Measurements from ENCODE around the gene CARD14. TPM values are rescaled to one million over a fixed set of nuclear protein-coding genes. Genes with fewer than 3 reads are reported as not detected.

The CARD14 gene
- total RNA-seq, 1 donor from 2014 or later: not detected

- Mint-ChIP-seq H3K27me3 (ENCODE audit: low read depth) (peaks cover 11% of the 10 kb centered on the region), H3K4me1 (ENCODE audit: low read depth) (no peaks in the 10 kb centered on the region), H3K4me3 (ENCODE audit: low read depth) (no peak overlapping the region), H3K9me3 (peaks cover 10% of the 10 kb centered on the region), H3K27ac (no peak overlapping the region), H3K36me3 (ENCODE audit: low read depth) (peaks cover 4% of the 10 kb centered on the region)
- intact Hi-C loops (cut with micrococcal nuclease): no loop called here
- DNase-seq (ENCODE audit: low spot score): no peak
Observed at GRCh38 chr17:80158846-80159245, 11.0 kb upstream of the CARD14 start.

- DNase-seq (ENCODE audit: low spot score): no peak
- peaks cover 11% of the 10 kb centered on the region for H3K27me3 Mint-ChIP-seq (ENCODE audit: low read depth)
- H3K36me3 Mint-ChIP-seq (ENCODE audit: low read depth): peaks cover 4% of the 10 kb centered on the region
- H3K4me1 Mint-ChIP-seq (ENCODE audit: low read depth): no peaks in the 10 kb centered on the region
- H3K27ac Mint-ChIP-seq: no peak overlapping the region
- H3K4me3 Mint-ChIP-seq (ENCODE audit: low read depth): no peak overlapping the region
- H3K9me3 Mint-ChIP-seq: peaks cover 6% of the 10 kb centered on the region
- intact Hi-C loops (cut with micrococcal nuclease): no loop called here
Observed at GRCh38 chr17:80160536-80160935, 9.3 kb upstream of the CARD14 start.

GRCh38 chr17:80163336-80163735 lies 6.5 kb upstream of the CARD14 start:
- no peak overlapping the region for H3K27ac Mint-ChIP-seq
- peaks cover 11% of the 10 kb centered on the region for H3K27me3 Mint-ChIP-seq (ENCODE audit: low read depth)
- H3K36me3 Mint-ChIP-seq (ENCODE audit: low read depth): no peaks in the 10 kb centered on the region
- intact Hi-C loops (cut with micrococcal nuclease): no loop called here
- no peaks in the 10 kb centered on the region for H3K9me3 Mint-ChIP-seq
- no peak overlapping the region for H3K4me3 Mint-ChIP-seq (ENCODE audit: low read depth)
- no peaks in the 10 kb centered on the region for H3K4me1 Mint-ChIP-seq (ENCODE audit: low read depth)
- no peak for DNase-seq (ENCODE audit: low spot score)

GRCh38 chr17:80164185-80164584 lies 5.6 kb upstream of the CARD14 start:
- Mint-ChIP-seq H3K36me3 (ENCODE audit: low read depth) (no peaks in the 10 kb centered on the region), H3K4me3 (ENCODE audit: low read depth) (no peak overlapping the region), H3K4me1 (ENCODE audit: low read depth) (no peaks in the 10 kb centered on the region), H3K27me3 (ENCODE audit: low read depth) (peaks cover 12% of the 10 kb centered on the region), H3K9me3 (no peaks in the 10 kb centered on the region), H3K27ac (no peak overlapping the region)
- intact Hi-C loops (cut with micrococcal nuclease): no loop called here
- no peak for DNase-seq (ENCODE audit: low spot score)

- Mint-ChIP-seq H3K27me3 (ENCODE audit: low read depth) (peaks cover 5% of the 10 kb centered on the region), H3K4me1 (ENCODE audit: low read depth) (no peaks in the 10 kb centered on the region)
Observed at GRCh38 chr17:80166446-80166845, 3.4 kb upstream of the CARD14 start.

GRCh38 chr17:80168371-80168770 lies 1.5 kb upstream of the CARD14 start:
- Mint-ChIP-seq H3K27me3 (ENCODE audit: low read depth) (peaks cover 7% of the 10 kb centered on the region), H3K4me3 (ENCODE audit: low read depth) (no peak overlapping the region), H3K9me3 (no peaks in the 10 kb centered on the region), H3K36me3 (ENCODE audit: low read depth) (no peaks in the 10 kb centered on the region), H3K4me1 (ENCODE audit: low read depth) (no peaks in the 10 kb centered on the region), H3K27ac (no peak overlapping the region)
- intact Hi-C loops (cut with micrococcal nuclease): no loop called here
- DNase-seq (ENCODE audit: low spot score): no peak

More at GRCh38 chr17:80166446-80166845, 3.4 kb upstream of the CARD14 start:
- no peak overlapping the region for H3K4me3 Mint-ChIP-seq (ENCODE audit: low read depth)
- H3K36me3 Mint-ChIP-seq (ENCODE audit: low read depth): no peaks in the 10 kb centered on the region
- H3K9me3 Mint-ChIP-seq: no peaks in the 10 kb centered on the region
- no peak for DNase-seq (ENCODE audit: low spot score)
- no peak overlapping the region for H3K27ac Mint-ChIP-seq
- intact Hi-C loops (cut with micrococcal nuclease): no loop called here

- no peaks in the 10 kb centered on the region for H3K9me3 Mint-ChIP-seq
- no peak overlapping the region for H3K4me3 Mint-ChIP-seq (ENCODE audit: low read depth)
- intact Hi-C loops (cut with micrococcal nuclease): no loop called here
- H3K36me3 Mint-ChIP-seq (ENCODE audit: low read depth): no peaks in the 10 kb centered on the region
- H3K27me3 Mint-ChIP-seq (ENCODE audit: low read depth): peaks cover 7% of the 10 kb centered on the region
- H3K27ac Mint-ChIP-seq: no peak overlapping the region
- no peaks in the 10 kb centered on the region for H3K4me1 Mint-ChIP-seq (ENCODE audit: low read depth)
- DNase-seq (ENCODE audit: low spot score): no peak
Observed at GRCh38 chr17:80169107-80169506, 723 bp upstream of the CARD14 start.

- intact Hi-C loops (cut with micrococcal nuclease): no loop called here
Observed at GRCh38 chr17:80171681-80172080, 1.9 kb downstream of the CARD14 start.

GRCh38 chr17:80173126-80173525 lies 3.3 kb downstream of the CARD14 start:
- Mint-ChIP-seq H3K27ac (no peak overlapping the region), H3K36me3 (ENCODE audit: low read depth) (no peaks in the 10 kb centered on the region), H3K27me3 (ENCODE audit: low read depth) (peaks cover 7% of the 10 kb centered on the region), H3K4me3 (ENCODE audit: low read depth) (no peak overlapping the region), H3K9me3 (no peaks in the 10 kb centered on the region), H3K4me1 (ENCODE audit: low read depth) (no peaks in the 10 kb centered on the region)
- intact Hi-C loops (cut with micrococcal nuclease): no loop called here
- no peak for DNase-seq (ENCODE audit: low spot score)

More at GRCh38 chr17:80171681-80172080, 1.9 kb downstream of the CARD14 start:
- H3K9me3 Mint-ChIP-seq: no peaks in the 10 kb centered on the region
- H3K27me3 Mint-ChIP-seq (ENCODE audit: low read depth): peaks cover 7% of the 10 kb centered on the region
- no peaks in the 10 kb centered on the region for H3K36me3 Mint-ChIP-seq (ENCODE audit: low read depth)
- no peak for DNase-seq (ENCODE audit: low spot score)
- no peak overlapping the region for H3K27ac Mint-ChIP-seq
- H3K4me1 Mint-ChIP-seq (ENCODE audit: low read depth): no peaks in the 10 kb centered on the region
- no peak overlapping the region for H3K4me3 Mint-ChIP-seq (ENCODE audit: low read depth)

- Mint-ChIP-seq H3K27me3 (ENCODE audit: low read depth) (peaks cover 10% of the 10 kb centered on the region), H3K4me3 (ENCODE audit: low read depth) (no peak overlapping the region), H3K9me3 (no peaks in the 10 kb centered on the region), H3K27ac (no peak overlapping the region), H3K36me3 (ENCODE audit: low read depth) (no peaks in the 10 kb centered on the region), H3K4me1 (ENCODE audit: low read depth) (no peaks in the 10 kb centered on the region)
- intact Hi-C loops (cut with micrococcal nuclease): no loop called here
- DNase-seq (ENCODE audit: low spot score): no peak
Observed at GRCh38 chr17:80173916-80174315, 4.1 kb downstream of the CARD14 start.

- intact Hi-C loops (cut with micrococcal nuclease): no loop called here
- no peaks in the 10 kb centered on the region for H3K9me3 Mint-ChIP-seq
- peaks cover 7% of the 10 kb centered on the region for H3K27me3 Mint-ChIP-seq (ENCODE audit: low read depth)
- H3K36me3 Mint-ChIP-seq (ENCODE audit: low read depth): no peaks in the 10 kb centered on the region
- no peak overlapping the region for H3K27ac Mint-ChIP-seq
- H3K4me1 Mint-ChIP-seq (ENCODE audit: low read depth): no peaks in the 10 kb centered on the region
- no peak overlapping the region for H3K4me3 Mint-ChIP-seq (ENCODE audit: low read depth)
- no peak for DNase-seq (ENCODE audit: low spot score)
Observed at GRCh38 chr17:80176757-80177156, 6.9 kb downstream of the CARD14 start.

- H3K4me1 Mint-ChIP-seq (ENCODE audit: low read depth): no peaks in the 10 kb centered on the region
- no peaks in the 10 kb centered on the region for H3K9me3 Mint-ChIP-seq
- no peak for DNase-seq (ENCODE audit: low spot score)
- no peaks in the 10 kb centered on the region for H3K36me3 Mint-ChIP-seq (ENCODE audit: low read depth)
- no peak overlapping the region for H3K27ac Mint-ChIP-seq
- H3K27me3 Mint-ChIP-seq (ENCODE audit: low read depth): peaks cover 6% of the 10 kb centered on the region
- H3K4me3 Mint-ChIP-seq (ENCODE audit: low read depth): no peak overlapping the region
- intact Hi-C loops (cut with micrococcal nuclease): no loop called here
Observed at GRCh38 chr17:80177986-80178595, 8.3 kb downstream of the CARD14 start.

GRCh38 chr17:80180192-80180591 lies 10.4 kb downstream of the CARD14 start:
- Mint-ChIP-seq H3K4me1 (ENCODE audit: low read depth) (no peaks in the 10 kb centered on the region), H3K27me3 (ENCODE audit: low read depth) (peaks cover 5% of the 10 kb centered on the region), H3K9me3 (no peaks in the 10 kb centered on the region), H3K36me3 (ENCODE audit: low read depth) (no peaks in the 10 kb centered on the region), H3K4me3 (ENCODE audit: low read depth) (no peak overlapping the region), H3K27ac (no peak overlapping the region)
- no peak for DNase-seq (ENCODE audit: low spot score)
- intact Hi-C loops (cut with micrococcal nuclease): no loop called here

GRCh38 chr17:80181431-80181830 lies 11.6 kb downstream of the CARD14 start:
- DNase-seq (ENCODE audit: low spot score): no peak
- Mint-ChIP-seq H3K4me1 (ENCODE audit: low read depth) (no peaks in the 10 kb centered on the region), H3K27me3 (ENCODE audit: low read depth) (peaks cover 5% of the 10 kb centered on the region), H3K4me3 (ENCODE audit: low read depth) (no peak overlapping the region), H3K27ac (no peak overlapping the region), H3K36me3 (ENCODE audit: low read depth) (no peaks in the 10 kb centered on the region), H3K9me3 (no peaks in the 10 kb centered on the region)
- intact Hi-C loops (cut with micrococcal nuclease): no loop called here

All from activated T-helper 2 cell treated with anti-CD3 and anti-CD28 coated beads, Interferon-gamma antibody, Interleukin-2, Interleukin-4, amounts not matched to agents 10 μg/mL and 5 μg/mL and 100 μg/mL, durations not matched to agents 14 hours and 24 hours and 36 hours (primary cell).